Right lobe of liver (tissue), 6 donors: ENCODE data around the gene TMEM44. TPM values are rescaled to one million over a fixed set of nuclear protein-coding genes. Genes with fewer than 3 reads are reported as not detected.

Experiments used
- ATAC-seq, 4 donors: fragments of 200-7000 bp; cut with Tn5 transposase; one replicate each; pipeline ENCODE4 v1.9.1; 2020; ENCODE audit warnings: mild to moderate bottlenecking in 4 of 4, moderate library complexity in 4 of 4
- DNase-seq, 3 donors: peaks; one replicate each; pipeline ENCODE4 v3.0.0-alpha.2; 2020
- H3K27ac ChIP-seq, 3 donors: fragments of 200-600 bp; one replicate each; pipeline ENCODE4 v1.8.0; 2022
- H3K27me3 ChIP-seq, 2 donors: fragments of 200-600 bp; one replicate each; pipeline ENCODE4 v1.8.0; 2022
- H3K36me3 ChIP-seq, 4 donors: fragments of 200-600 bp; sonication (generic) in 1 of 4; one replicate each; pipeline versions ENCODE4 v1.5.1 to v1.8.0; 2017 to 2022; ENCODE audit warnings: control low read depth in 1 of 4
- H3K4me1 ChIP-seq, 4 donors: fragments of 200-600 bp; sonication (generic) in 1 of 4; one replicate each; pipeline versions ENCODE4 v1.5.1 to v1.8.0; 2017 to 2022; ENCODE audit warnings: control low read depth in 1 of 4
- H3K4me3 ChIP-seq, 3 donors: fragments of 200-600 bp; one replicate each; pipeline ENCODE4 v1.8.0; 2022
- H3K9me3 ChIP-seq, 4 donors: fragments of 200-600 bp; sonication (generic) in 1 of 4; one replicate each; pipeline versions ENCODE4 v1.5.1 to v1.8.0; 2017 to 2022; ENCODE audit warnings: control low read depth in 1 of 4
- POLR2A ChIP-seq: fragments of 450-650 bp; IDR thresholded peaks from one replicate; pipeline ENCODE4 v1.6.1; 2017; ENCODE audit warnings: antibody characterized with exemption, mild to moderate bottlenecking
- WGBS: methylation state at CpG from one replicate; pipeline ENCODE4 v1.1.6; 2018; ENCODE audit warnings: low coverage, low lambda C conversion rate; ENCODE audit not compliant: insufficient coverage; ENCODE audit errors: missing lambda C conversion rate; 5-methylcytosine and 5-hydroxymethylcytosine counted together
- intact Hi-C, 2 donors: fragments of 100-400 bp; cut with DNase I; formaldehyde crosslinking; loops; one replicate each; pipeline versions ENCODE4 v1.11.2 to v1.14.1; 2022
- total RNA-seq, 6 experiments: library from RNA; depleted of rRNA in 2 of 6; stranded (reverse); fragments of >200 nt in 2 of 6; fragmentation: NEBNext Ultra II Directional in 3 of 6; extraction: Animal tissue kit (Norgen Biotek cat#: 25700) in 3 of 6; gene quantifications; one replicate each; pipeline versions ENCODE4 v1.1.0 to v1.2.4, GENCODE V29; 2016 to 2023
- TF ChIP-seq, protein P1 (sequence below), 4 donors: fragments of 200-600 bp in 3 of 4; fragments of 450-650 bp in 1 of 4; IDR thresholded peaks; one replicate each; pipeline versions ENCODE4 v1.5.1 to v1.8.0; 2016 to 2022; ENCODE audit warnings: antibody characterized with exemption in 4 of 4, mild to moderate bottlenecking in 2 of 4
- donor health status: DM: no; HTN: yes; CAD: no.
- donor health status: DM: no; HTN: no; CAD: no.
- donor health status: DM: no; HTN: no; CAD: no.
- donor health status: DM: no; HTN: yes; CAD: no.
- donor health status: DM: no; HTN: yes; CAD: no.

Gene TMEM44
- total RNA-seq, 6 experiments from 2014 or later = 2.2 to 6.8 (median 4.2) TPM

DNA sequence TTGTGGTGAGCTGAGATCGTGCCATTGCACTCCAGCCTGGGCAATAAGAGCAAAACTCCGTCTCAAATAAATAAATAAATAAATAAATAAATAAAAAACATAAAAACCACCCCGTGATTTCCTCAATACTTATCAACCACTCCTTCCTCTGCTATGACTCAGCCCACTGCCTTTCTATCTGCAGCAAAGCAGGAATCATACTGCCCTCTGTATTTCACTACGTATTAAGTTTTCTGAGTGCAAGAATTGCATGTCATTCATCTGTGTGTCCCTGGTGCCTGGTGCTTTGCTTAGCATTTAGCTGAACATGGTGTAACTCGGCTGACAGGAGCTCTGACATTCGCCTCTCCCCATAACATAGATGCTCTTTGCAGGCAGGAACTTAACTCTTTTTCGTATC lies 31.6 kb upstream of the TMEM44 start:
- no peak for DNase-seq
- TF ChIP-seq POLR2A = no peak
- TF ChIP-seq, protein P1, sequence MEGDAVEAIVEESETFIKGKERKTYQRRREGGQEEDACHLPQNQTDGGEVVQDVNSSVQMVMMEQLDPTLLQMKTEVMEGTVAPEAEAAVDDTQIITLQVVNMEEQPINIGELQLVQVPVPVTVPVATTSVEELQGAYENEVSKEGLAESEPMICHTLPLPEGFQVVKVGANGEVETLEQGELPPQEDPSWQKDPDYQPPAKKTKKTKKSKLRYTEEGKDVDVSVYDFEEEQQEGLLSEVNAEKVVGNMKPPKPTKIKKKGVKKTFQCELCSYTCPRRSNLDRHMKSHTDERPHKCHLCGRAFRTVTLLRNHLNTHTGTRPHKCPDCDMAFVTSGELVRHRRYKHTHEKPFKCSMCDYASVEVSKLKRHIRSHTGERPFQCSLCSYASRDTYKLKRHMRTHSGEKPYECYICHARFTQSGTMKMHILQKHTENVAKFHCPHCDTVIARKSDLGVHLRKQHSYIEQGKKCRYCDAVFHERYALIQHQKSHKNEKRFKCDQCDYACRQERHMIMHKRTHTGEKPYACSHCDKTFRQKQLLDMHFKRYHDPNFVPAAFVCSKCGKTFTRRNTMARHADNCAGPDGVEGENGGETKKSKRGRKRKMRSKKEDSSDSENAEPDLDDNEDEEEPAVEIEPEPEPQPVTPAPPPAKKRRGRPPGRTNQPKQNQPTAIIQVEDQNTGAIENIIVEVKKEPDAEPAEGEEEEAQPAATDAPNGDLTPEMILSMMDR (IDR thresholded peaks at IDR 0.05) = no peak
- Histone ChIP-seq H3K27ac (no peak overlapping the region), H3K4me3 (no peak overlapping the region), H3K36me3 (peaks cover 0 to 42% (median 23%) of the 10 kb centered on the region in 4 donors), H3K9me3 (no peaks in the 10 kb centered on the region), H3K4me1 (no peaks in the 10 kb centered on the region), H3K27me3 (no peaks in the 10 kb centered on the region)
- ATAC-seq = peak; percentile 63 to 82 (median 77)
- 83% methylated on average over 6 of the region's 7 CpGs for WGBS
- intact Hi-C loops = no loop called here

DNA sequence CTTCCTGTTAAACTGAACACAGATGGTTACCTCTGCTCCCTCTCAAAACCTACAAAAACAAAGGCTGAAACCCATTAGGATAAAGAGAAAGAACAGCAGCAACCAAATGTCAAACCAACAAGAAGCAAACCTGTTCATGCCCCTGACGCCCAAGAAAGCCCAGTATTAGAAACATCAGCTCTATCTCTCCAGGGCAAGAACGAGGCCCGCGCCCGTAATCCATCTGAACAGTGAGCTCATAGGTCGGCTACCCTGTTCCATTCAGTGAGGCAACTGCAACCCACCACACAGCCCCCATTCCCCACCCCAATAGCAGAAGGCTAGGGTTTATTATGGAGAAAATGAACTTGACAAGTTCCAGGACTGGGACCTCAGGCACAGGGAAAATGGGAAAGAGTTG lies 28.7 kb upstream of the TMEM44 start:
- no peaks in the 10 kb centered on the region for H3K4me1 ChIP-seq
- peak overlapping the region in 2 of 3 donors; percentile 0 to 7 for H3K27ac ChIP-seq
- DNase-seq = no peak
- WGBS = 62% methylated on average over 6 of the region's 6 CpGs
- TF ChIP-seq POLR2A = no peak
- TF ChIP-seq, protein P1 (IDR thresholded peaks at IDR 0.05) = no peak
- ATAC-seq = no peak
- intact Hi-C loops = no loop called here
- H3K27me3 ChIP-seq = no peaks in the 10 kb centered on the region
- H3K36me3 ChIP-seq = peaks cover 0 to 62% (median 35%) of the 10 kb centered on the region in 4 donors
- no peak overlapping the region for H3K4me3 ChIP-seq
- H3K9me3 ChIP-seq = no peaks in the 10 kb centered on the region

DNA sequence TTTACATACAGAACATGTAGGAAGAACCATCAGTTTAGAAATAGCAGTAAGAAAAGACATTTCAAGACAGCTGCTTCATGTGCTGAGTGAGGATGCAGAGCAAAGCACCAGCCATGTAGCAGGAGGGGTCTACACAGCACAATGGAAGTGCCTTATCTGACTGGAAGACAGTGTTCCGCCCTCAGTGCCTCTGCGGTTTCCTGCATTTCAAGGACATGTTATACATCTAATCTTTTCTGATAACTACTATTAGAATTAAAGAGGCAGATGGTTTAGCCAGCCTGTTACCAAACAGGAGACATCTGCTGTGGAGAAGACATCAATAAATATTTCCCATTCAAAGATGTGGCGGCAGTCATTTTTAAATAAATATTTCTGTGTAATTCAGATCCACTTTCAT lies 28.2 kb upstream of the TMEM44 start:
- DNase-seq (no peak), ATAC-seq (peak; percentile 65 to 84 (median 76))
- Histone ChIP-seq H3K9me3 (no peaks in the 10 kb centered on the region), H3K36me3 (peaks cover 0 to 60% (median 33%) of the 10 kb centered on the region in 4 donors), H3K27me3 (no peaks in the 10 kb centered on the region), H3K4me1 (no peaks in the 10 kb centered on the region), H3K27ac (peak overlapping the region in 2 of 3 donors; percentile 0 to 7), H3K4me3 (no peak overlapping the region)
- TF ChIP-seq, protein P1 (IDR thresholded peaks at IDR 0.05) = no peak
- TF ChIP-seq POLR2A = no peak
- intact Hi-C loops = no loop called here
- 52% methylated on average over 3 of the region's 3 CpGs for WGBS

DNA sequence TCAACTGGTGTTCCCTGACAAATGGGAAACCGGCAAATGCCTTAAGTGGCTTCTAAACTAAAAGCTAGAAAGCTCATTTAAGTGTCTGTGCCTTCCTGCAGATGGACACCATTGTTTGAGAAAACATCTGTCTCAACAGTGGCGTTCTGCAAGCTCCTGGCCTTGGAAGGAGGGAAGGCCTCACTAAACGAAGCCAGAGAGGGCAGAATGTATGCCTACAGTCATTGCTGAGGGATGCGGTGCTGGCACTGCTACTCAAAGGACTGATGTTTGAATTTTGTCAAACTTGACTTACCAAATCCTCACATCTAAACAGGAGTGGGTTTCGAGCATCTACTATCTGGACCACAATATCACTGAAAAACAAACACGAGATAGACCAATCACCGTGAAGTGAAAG lies 26.6 kb upstream of the TMEM44 start:
- no peak for DNase-seq
- H3K27ac ChIP-seq = no peak overlapping the region
- H3K9me3 ChIP-seq = no peaks in the 10 kb centered on the region
- H3K4me1 ChIP-seq = no peaks in the 10 kb centered on the region
- intact Hi-C loops = no loop called here
- no peaks in the 10 kb centered on the region for H3K27me3 ChIP-seq
- WGBS = 77% methylated on average over 6 of the region's 7 CpGs
- ATAC-seq = no peak
- no peak overlapping the region for H3K4me3 ChIP-seq
- H3K36me3 ChIP-seq = peaks cover 0 to 50% (median 23%) of the 10 kb centered on the region in 4 donors
- TF ChIP-seq, protein P1 (IDR thresholded peaks at IDR 0.05) = no peak
- no peak for TF ChIP-seq POLR2A
